OCI-LY7 (cell line): ENCODE results near the gene ABHD16B.

ENCODE experiments used
- CTCF ChIP-seq: fragments of 200-600 bp; sonication (generic); conservative IDR thresholded peaks from 2 replicates; pipeline ENCODE4 v1.5.1; 2014; ENCODE audit warnings: mild to moderate bottlenecking, antibody characterized with exemption, low read length, moderate library complexity, mixed read lengths
- EZH2phosphoT487 ChIP-seq: fragments of 200-600 bp; sonication (generic); IDR thresholded peaks from 2 replicates; pipeline ENCODE4 v1.6.1; 2018; ENCODE audit warnings: low read depth, borderline replicate concordance, mild to moderate bottlenecking, mixed run types, antibody characterized with exemption, low read length, moderate library complexity, mixed read lengths

- TF ChIP-seq EZH2phosphoT487 (no peak), CTCF (no peak)
These were observed 2.1 kb upstream of the ABHD16B start for GRCh38 chr20:63859166-63859699.
